Loucy (cell line): ENCODE data around the gene SEPTIN2.
"Not testable (repeated sequence)": the region's sequence is repeated elsewhere in the genome, so short reads cannot be mapped to it uniquely, and the experiment has no call there.

ENCODE experiments used
- H2AFZ ChIP-seq: fragments of 200-600 bp; sonication (generic); 2 replicates; pipeline ENCODE4 v1.6.0; 2016; ENCODE audit warnings: antibody characterized with exemption, mild to moderate bottlenecking, low read length, moderate library complexity
- H3F3A ChIP-seq: fragments of 200-600 bp; 2 replicates; pipeline ENCODE4 v1.6.0; 2016; ENCODE audit warnings: antibody characterized with exemption, low read depth, mild to moderate bottlenecking
- H3K27me3 ChIP-seq: fragments of 200-600 bp; sonication (generic); 2 replicates; pipeline ENCODE4 v1.6.1; 2014; ENCODE audit warnings: low read length, mild to moderate bottlenecking; ENCODE audit not compliant: insufficient read depth, poor library complexity, severe bottlenecking
- H3K36me3 ChIP-seq: fragments of 200-600 bp; sonication (generic); 2 replicates; pipeline ENCODE4 v1.6.1; 2016; ENCODE audit warnings: low read length; ENCODE audit not compliant: insufficient read depth
- H3K4me1 ChIP-seq: fragments of 200-600 bp; sonication (generic); 2 replicates; pipeline ENCODE4 v1.5.1; 2014; ENCODE audit warnings: low read length, mild to moderate bottlenecking; ENCODE audit not compliant: insufficient read depth, poor library complexity, severe bottlenecking
- H3K4me2 ChIP-seq: fragments of 200-600 bp; sonication (generic); 2 replicates; pipeline ENCODE4 v1.6.0; 2014; ENCODE audit warnings: antibody characterized with exemption, low read length, low read depth, mild to moderate bottlenecking; ENCODE audit not compliant: poor library complexity, severe bottlenecking
- H3K4me3 ChIP-seq: fragments of 200-600 bp; sonication (generic); 2 replicates; pipeline ENCODE4 v1.5.1; 2014; ENCODE audit warnings: low read length, mild to moderate bottlenecking, mixed read lengths; ENCODE audit not compliant: poor library complexity, severe bottlenecking
- H3K79me2 ChIP-seq: fragments of 200-600 bp; sonication (generic); 2 replicates; pipeline ENCODE4 v1.6.1; 2014; ENCODE audit warnings: low read length; ENCODE audit not compliant: insufficient read depth
- H3K9ac ChIP-seq: fragments of 200-600 bp; sonication (generic); 2 replicates; pipeline ENCODE4 v1.6.0; 2014; ENCODE audit warnings: mild to moderate bottlenecking, low read depth, low read length, moderate library complexity; ENCODE audit not compliant: poor library complexity, severe bottlenecking
- H3K9me2 ChIP-seq: fragments of 200-600 bp; sonication (generic); replicated peaks from 2 replicates; pipeline ENCODE4 v1.6.1; 2016; ENCODE audit warnings: low read depth, low read length, mixed read lengths
- H3K9me3 ChIP-seq: fragments of 200-600 bp; sonication (generic); 2 replicates; pipeline ENCODE4 v1.6.1; 2014; ENCODE audit warnings: mild to moderate bottlenecking, antibody characterized with exemption, low read length, low read depth; ENCODE audit not compliant: insufficient read depth
- H4K20me1 ChIP-seq: fragments of 200-600 bp; sonication (generic); 2 replicates; pipeline ENCODE4 v1.6.0; 2014; ENCODE audit warnings: antibody characterized with exemption, low read length, mild to moderate bottlenecking; ENCODE audit not compliant: insufficient read depth, poor library complexity, severe bottlenecking
- EZH2phosphoT487 ChIP-seq: fragments of 200-600 bp; IDR thresholded peaks from 2 replicates; pipeline ENCODE4 v1.6.1; 2018; ENCODE audit warnings: antibody characterized with exemption, mild to moderate bottlenecking, moderate library complexity, borderline replicate concordance
- TF ChIP-seq, protein P1 (sequence below): fragments of 200-600 bp; sonication (generic); conservative IDR thresholded peaks from 2 replicates; pipeline ENCODE4 v1.5.1; 2014; ENCODE audit warnings: mild to moderate bottlenecking, antibody characterized with exemption, low read length

The SEPTIN2 gene

DNA sequence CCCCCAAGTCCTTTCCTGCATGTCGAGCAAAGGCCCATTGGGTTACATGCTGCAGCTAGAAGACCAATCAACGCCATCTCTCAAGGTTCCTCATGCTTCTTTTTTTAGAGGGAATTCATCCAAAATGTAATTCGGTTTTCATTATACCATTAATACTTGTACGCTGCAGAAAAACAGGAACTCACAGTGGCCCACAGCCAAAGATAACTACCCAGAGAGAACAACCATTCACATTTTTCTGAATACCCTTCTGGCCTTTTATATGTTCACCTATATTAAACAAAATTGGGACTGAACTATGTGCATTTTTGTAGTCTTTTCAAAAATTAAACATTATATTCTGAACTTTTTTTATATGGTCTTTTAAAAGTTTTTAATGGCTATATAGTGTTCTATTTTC is 66.1 kb downstream of the SEPTIN2 start:
- Histone ChIP-seq H3K36me3 (no peaks in the 10 kb centered on the region), H3K4me2 (no peak overlapping the region)

GRCh38 chr2:241385450-241385849 is 69.7 kb downstream of the SEPTIN2 start:
- H3K4me1 ChIP-seq, H2AFZ ChIP-seq, H3K36me3 ChIP-seq, H3K9me3 ChIP-seq, H3K4me3 ChIP-seq, H3K27me3 ChIP-seq, H3K4me2 ChIP-seq, H3K9me2 ChIP-seq, H3K79me2 ChIP-seq, H4K20me1 ChIP-seq, H3K9ac ChIP-seq, H3F3A ChIP-seq: not testable (repeated sequence)

More for the DNA sequence above, 66.1 kb downstream of the SEPTIN2 start:
- Histone ChIP-seq H3K27me3 (no peaks in the 10 kb centered on the region), H3K4me3 (no peak overlapping the region), H3K79me2 (no peaks in the 10 kb centered on the region), H3F3A (no peaks in the 10 kb centered on the region), H3K4me1 (no peaks in the 10 kb centered on the region), H3K9me3 (no peaks in the 10 kb centered on the region), H3K9me2 (no peaks in the 10 kb centered on the region), H3K9ac (no peak overlapping the region), H4K20me1 (no peaks in the 10 kb centered on the region), H2AFZ (no peak overlapping the region)
- TF ChIP-seq, protein P1, sequence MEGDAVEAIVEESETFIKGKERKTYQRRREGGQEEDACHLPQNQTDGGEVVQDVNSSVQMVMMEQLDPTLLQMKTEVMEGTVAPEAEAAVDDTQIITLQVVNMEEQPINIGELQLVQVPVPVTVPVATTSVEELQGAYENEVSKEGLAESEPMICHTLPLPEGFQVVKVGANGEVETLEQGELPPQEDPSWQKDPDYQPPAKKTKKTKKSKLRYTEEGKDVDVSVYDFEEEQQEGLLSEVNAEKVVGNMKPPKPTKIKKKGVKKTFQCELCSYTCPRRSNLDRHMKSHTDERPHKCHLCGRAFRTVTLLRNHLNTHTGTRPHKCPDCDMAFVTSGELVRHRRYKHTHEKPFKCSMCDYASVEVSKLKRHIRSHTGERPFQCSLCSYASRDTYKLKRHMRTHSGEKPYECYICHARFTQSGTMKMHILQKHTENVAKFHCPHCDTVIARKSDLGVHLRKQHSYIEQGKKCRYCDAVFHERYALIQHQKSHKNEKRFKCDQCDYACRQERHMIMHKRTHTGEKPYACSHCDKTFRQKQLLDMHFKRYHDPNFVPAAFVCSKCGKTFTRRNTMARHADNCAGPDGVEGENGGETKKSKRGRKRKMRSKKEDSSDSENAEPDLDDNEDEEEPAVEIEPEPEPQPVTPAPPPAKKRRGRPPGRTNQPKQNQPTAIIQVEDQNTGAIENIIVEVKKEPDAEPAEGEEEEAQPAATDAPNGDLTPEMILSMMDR, result no peak
- TF ChIP-seq EZH2phosphoT487, result no peak

GRCh38 chr2:241386519-241386918 is 70.8 kb downstream of the SEPTIN2 start:
- Histone ChIP-seq H2AFZ (no peak overlapping the region), H3K4me2 (no peak overlapping the region), H3K36me3 (no peaks in the 10 kb centered on the region), H3F3A (no peaks in the 10 kb centered on the region), H3K9me2 (no peaks in the 10 kb centered on the region), H3K79me2 (no peaks in the 10 kb centered on the region), H4K20me1 (no peaks in the 10 kb centered on the region), H3K9ac (no peak overlapping the region), H3K9me3 (no peaks in the 10 kb centered on the region), H3K27me3 (no peaks in the 10 kb centered on the region), H3K4me1 (no peaks in the 10 kb centered on the region), H3K4me3 (no peak overlapping the region)
- TF ChIP-seq, protein P1, result no peak
- TF ChIP-seq EZH2phosphoT487, result no peak

- no peaks in the 10 kb centered on the region for H3K79me2 ChIP-seq
- H3K4me1 ChIP-seq, result no peaks in the 10 kb centered on the region
- no peaks in the 10 kb centered on the region for H3F3A ChIP-seq
- H4K20me1 ChIP-seq, result no peaks in the 10 kb centered on the region
- H3K9me3 ChIP-seq, result no peaks in the 10 kb centered on the region
- no peak overlapping the region for H3K4me3 ChIP-seq
- TF ChIP-seq EZH2phosphoT487, result no peak
- TF ChIP-seq, protein P1, result no peak
- H3K9me2 ChIP-seq, result no peaks in the 10 kb centered on the region
- no peaks in the 10 kb centered on the region for H3K36me3 ChIP-seq
- no peak overlapping the region for H3K4me2 ChIP-seq
- H3K27me3 ChIP-seq, result no peaks in the 10 kb centered on the region
- no peak overlapping the region for H3K9ac ChIP-seq
- no peak overlapping the region for H2AFZ ChIP-seq
Observed at GRCh38 chr2:241389697-241390096, 74.0 kb downstream of the SEPTIN2 start.
